ENCODE results near the gene ATXN1.

The ATXN1 gene

DNA sequence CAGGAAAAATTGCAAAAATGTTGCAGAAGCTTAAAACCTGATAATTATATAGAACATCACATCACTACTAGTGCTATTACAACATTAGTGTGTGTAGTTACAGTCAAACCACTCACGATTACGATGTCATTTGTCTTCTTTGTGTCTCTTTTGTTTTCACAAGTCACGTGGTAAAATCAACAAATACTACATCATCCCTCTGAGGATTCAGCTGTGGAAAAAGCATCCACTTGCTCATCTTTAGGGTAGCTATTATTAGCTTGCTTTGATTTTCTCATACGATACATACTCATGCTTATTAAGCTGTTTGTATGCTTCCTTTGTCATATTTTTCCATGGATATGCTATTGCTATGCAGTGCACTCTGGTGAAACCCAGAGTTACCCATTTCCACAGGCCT, 22.2 kb upstream of the ATXN1 start:
- DNase-seq (ENCODE audit: low spot score), result no peak

DNA sequence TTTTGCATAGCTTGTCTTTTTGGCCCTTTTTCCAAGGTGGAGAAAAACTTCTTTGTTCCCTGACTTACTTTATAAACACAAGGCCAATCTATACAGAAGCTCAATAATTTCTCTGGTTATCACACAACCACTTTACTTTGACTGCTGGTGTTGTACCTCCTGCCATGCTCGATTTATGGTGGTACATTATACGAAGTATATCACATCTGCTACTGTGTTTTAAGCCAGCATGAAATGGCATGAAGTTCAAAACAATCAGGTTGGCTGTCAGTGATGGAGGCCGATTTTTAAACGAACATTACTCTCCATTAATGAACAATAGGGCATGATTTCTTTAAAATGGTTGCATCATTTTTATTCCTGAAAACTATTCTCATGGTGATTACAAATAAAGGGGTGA, 21.0 kb upstream of the ATXN1 start:
- no peak for DNase-seq (ENCODE audit: low spot score)

DNA sequence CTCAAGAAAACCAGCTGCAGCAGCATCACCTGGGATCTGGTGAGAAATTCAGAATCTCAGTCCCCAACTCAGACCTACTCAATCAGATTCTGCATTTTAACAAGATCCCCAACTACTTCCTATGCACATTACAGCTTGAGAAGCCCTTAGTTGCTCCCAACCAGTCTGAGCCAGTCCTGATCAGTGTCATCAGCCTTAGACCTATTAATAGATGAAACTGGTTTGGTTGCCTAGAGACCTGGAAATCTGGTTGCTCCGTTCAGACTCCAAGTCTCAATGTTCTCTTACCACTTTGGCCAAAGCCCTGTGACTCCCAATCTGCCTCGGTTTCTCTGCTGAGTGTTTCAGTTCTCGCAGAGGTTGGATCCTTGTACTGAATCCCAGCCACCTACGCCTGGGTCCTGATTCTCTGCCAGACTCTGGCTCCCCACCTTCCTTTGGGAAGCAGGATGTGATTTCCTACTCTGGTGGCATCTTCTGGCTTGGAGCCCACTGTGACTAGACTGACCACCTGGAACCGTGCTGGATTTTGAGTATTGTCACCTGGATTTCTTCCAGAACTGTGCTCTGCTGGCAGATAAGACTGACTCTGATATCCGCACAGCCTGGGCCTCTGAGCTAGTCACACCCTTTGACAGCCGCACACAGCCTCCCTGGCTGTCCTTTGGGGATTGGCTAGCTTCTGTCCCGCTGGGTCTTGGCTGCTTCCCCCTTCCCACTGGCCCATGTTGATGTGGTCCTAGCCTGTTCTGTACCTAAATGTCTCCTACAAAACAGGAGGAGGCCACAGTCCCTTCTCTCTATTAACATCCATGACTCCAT, 20.3 kb upstream of the ATXN1 start:
- DNase-seq (ENCODE audit: low spot score), result no peak

DNA sequence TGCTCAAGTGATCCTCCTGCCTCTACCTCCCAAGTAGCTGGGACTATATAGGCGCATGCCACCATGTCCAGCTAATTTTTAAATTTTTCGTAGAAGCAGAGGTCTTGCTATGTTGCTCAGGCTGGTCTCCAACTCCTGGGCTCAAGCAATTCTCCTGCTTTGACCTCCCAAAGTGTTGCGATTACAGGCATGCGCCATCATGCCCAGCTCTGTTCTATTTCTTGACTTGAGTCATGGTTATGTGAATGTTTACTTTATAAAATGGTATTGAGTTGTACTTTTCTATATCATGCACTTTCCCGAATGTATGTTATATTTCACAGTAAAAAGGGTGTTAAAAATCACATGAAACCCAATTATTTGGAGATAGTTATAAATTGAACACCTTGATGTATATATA, 17.3 kb upstream of the ATXN1 start:
- DNase-seq (ENCODE audit: low spot score), result no peak

DNA sequence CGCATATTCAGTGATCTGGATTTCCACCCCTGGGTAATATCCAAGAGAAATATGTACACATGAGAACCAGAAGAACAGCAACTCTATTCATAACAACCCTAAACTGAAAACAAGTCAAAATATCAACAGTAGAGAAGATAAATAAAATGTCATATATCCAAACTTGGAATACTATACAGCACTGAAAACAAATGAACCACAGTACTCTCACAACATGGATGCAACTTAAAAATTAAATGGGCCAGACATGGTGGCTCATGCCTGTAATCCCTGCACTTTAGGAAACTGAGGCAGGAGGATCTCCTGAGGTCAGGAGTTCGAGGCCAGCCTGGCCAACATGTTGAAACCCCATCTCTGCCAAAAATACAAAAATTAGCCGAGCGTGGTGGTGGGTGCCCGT, 16.5 kb upstream of the ATXN1 start:
- no peak for DNase-seq (ENCODE audit: low spot score)

DNA sequence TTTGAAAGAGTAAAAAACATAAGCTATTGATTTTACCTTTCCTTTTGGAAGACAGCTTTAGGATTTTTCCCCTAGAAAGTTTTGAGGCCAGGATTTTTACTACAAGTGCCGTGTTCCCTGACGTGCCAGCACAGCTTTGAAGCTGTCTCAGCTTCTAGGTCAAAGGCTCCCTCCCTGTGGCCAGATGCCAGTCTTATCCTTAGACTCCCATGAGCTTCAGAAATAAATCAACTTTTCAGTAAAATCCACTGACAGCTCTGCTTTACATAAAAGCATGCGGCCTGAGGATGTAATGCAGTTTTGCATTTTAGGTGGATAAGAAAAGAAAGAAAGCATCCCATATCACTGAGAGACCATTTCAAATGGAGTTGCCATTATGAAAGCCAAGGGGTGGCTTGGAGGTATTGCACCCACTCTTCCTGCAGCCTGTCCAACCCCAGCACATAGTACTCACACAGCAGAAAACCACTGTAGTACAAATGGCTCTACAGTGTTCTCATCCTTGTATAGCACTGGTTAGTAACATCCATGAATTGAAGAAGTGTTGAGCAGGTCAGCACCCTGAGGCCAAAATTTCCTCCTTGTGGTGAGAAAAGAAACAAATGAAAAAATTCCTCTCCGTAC, 15.2 kb upstream of the ATXN1 start:
- no peak for DNase-seq (ENCODE audit: low spot score)

DNA sequence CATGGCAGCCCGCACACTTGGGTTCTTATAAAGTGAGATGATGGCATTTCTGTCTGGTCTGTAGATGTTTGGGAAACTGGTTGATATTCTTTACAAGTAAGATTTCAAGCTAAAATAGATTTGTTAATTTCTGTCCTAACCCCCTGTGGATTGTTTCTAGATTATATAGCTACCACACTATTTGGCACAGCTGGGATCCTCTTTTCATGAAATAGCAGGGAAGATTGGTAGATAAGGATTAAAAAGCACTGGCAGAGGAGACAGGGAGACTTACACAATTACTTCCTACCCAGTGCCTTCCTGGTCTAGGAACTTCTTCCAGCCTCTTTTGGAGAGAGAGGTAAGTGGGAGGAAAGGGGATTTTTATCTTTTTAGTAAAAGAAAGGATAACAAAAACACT, 13.2 kb upstream of the ATXN1 start:
- DNase-seq (ENCODE audit: low spot score), result no peak

DNA sequence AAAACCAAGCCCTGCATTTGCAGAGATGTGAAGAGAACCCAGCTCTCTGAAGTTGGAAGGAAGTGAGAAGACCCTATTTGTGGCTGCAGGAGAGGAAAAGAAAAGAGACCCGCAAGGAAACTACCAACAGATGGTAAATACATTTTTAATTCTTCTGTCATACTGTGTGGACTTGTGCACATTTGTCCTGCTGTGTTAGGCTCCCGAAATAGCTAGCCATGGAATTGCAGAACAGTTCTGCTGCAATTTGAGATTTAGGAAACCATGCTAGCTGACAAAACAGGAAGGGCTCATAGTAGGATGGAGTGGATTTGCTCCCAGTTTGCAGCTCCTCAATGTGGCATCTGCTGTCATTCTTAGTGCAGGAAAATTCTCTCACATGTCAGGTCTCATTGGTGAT, 12.1 kb upstream of the ATXN1 start:
- no peak for DNase-seq (ENCODE audit: low spot score)

DNA sequence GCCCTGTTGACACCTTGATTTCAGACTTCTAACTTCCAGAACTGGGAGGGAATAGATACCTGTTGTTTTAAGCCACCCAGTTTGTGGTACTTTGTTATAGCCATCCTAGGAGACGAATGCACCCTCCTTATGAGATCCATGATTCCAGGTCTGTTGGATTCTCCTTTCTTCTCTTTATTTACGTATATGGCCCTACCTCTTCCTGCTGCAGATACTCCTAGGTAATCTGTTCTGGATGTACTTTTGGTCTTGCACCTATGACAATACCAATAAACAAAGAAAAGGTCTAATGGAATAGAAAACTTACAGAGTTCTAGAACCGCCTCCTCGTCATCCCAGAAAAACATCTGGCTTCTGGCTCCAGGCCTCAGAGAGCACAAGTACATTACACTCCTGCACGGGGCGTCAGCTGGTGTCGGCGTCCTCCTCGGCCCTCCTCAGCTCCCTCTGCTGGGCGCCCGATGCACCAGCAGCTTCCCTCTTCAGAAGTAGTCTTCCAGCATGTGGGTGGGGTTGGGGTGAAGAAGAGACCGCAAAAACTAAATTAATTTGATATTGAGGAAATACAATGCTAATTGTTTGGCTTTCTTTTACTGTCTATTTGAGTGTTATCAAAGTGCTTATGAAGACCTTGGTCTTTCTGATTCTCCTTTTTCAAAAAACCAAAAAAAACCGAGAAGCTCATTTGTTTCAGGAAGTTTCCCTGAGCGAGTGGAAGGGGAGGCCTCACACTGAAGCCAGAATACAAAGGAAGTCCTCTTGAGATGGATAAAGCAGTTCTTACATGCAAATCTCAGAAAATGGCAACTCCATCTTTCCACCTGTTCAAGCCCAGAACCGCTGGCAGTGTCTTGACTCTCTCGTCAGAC, 9.7 kb upstream of the ATXN1 start:
- DNase-seq (ENCODE audit: low spot score), result no peak

DNA sequence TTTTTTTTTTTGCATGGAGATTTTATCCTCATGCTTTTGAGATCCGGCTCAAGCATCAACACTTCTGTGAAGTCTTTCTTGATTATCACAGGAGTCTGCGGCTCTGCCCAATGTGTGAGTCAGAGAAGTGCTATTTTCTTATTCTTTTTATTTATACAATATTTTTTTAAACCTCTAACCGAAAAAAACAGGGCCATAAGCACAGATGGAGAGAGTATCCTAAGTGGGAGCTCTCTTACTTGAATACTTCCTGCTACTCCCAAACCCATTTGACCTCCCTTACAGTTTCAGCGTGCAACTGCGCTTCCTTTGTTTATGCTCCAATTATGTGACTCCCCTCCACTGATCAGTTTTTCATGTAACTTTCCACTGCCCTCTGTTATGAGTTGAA, 8.7 kb upstream of the ATXN1 start:
- DNase-seq (ENCODE audit: low spot score), result no peak

DNA sequence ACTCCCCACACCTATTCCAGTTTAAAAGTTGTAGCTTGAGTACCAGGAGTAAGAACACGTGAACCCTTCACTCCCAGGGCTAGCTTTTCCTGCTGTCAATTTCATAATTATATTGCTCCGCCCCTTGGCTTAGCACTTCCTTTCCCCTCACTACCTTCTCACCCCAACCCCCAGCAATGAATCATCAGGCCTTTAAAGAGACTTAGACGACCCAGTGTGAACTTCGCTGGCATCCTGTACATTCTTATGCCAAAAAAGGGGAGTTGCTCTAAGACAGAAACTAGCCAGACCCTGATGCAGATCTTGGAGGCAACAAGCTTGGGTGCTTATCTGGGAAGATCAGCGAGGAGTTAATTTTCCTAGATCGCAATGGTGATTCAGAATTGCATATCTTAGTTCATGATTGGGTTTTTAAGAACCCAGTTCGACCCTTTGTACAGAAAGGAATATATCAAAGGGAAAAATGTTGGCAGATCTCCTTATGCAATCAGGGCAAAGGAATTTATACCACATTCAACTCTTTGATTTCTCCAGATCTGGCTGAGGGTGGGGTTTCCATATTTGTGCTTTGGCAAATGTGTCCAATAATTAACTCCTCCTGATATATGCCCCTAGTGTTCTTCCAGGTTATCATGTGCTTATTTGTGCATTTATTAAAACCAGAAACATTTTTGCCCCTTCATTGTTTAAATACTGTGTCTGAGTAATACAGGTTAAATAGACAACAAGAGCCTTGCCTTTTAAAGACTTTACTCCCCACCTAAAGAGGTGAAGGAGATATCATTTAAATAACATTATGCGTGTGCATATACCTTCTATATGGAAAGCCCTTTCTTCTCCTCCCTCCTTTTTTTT, 8.1 kb upstream of the ATXN1 start:
- peak; percentile 96 for DNase-seq (ENCODE audit: low spot score)

DNA sequence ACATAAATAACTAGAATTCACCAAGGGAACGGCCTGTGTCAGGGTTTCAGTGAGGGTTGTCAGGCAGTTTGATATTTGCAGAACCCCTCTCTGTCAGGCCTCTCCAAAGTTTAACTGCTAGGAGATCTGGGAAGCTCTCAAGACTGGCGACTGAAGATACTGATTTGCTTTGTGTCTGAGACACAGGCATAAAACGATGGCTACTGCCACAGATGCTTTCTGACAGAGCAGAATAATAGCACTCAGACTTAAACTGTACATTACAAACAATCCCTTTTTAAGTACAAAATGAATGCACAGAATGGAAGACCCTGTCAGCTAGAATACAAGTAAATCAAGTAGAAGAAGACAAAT, 7.2 kb upstream of the ATXN1 start:
- DNase-seq (ENCODE audit: low spot score), result no peak

DNA sequence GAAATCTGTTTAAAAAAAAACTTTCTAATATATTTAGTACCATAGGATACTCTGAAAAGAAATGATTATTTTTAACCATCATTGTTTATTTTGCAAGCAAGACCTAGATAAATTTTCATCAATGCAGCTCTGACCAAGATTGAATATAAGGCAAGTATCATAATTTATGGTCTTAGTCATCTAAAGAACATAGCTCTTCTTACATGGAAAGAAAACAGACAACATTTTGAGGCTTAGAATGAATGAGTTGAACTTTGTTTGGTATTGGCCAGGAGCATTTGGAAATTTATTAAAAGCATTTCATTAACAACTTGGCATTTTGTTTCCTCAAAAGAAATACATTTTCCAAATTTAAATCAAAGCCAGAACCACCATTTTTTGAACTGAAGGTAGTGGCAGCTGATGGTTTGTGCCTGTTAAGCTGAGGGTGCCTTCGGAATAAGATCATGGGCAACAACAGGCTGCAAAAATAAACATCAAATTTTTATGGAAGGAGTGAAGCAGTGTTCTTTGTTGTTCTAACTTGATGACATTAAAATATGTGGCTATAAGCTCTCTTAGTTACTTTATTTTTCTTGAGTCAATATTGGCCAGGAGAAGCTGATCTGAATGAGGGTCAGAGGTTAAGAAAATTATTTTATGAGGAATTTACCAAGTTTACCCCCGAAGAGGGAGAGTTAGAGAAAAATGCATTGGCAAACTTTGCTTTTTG, 6.7 kb upstream of the ATXN1 start:
- DNase-seq (ENCODE audit: low spot score), result no peak

DNA sequence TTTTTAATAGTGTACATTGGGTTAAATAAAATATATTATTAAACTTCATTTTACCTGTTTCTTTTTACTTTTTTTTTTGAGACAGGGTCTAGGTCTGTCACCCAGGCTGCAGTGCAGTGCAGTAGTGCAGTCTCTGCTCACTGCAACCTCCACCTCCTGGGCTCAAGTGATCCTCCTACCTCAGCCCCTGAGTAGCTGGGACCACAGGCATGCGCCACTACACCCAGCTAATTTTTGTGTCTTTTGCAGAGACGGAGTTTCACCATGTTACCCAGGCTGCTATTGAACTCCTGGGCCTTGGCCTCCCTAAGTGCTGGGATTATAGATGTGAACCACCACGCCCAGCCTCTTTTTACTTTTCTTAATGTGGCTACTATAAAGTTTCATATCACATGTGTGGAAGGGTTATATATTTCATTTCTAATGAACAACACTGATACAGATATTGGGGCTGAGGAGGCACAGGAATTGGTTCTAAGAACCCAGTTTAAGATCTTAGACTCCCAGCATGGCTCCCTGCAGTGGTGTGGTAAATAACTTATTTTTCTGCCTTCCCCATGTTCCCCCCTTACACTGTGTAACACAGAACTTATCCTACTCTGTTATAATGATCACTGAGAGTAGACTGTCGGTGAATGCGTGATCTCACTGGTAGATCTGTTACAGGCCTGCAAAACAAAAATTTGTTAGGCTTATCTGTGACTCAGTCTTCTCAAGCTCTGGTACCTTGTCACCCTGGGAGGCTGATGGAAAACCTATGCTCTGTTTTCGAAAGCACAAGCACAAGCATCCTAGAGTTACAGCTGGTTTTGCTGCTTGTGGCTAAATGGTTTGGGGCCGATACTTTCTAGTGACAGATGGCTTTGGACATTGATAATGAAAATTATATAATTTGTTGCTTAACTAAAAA, 5.8 kb upstream of the ATXN1 start:
- DNase-seq (ENCODE audit: low spot score), result no peak

DNA sequence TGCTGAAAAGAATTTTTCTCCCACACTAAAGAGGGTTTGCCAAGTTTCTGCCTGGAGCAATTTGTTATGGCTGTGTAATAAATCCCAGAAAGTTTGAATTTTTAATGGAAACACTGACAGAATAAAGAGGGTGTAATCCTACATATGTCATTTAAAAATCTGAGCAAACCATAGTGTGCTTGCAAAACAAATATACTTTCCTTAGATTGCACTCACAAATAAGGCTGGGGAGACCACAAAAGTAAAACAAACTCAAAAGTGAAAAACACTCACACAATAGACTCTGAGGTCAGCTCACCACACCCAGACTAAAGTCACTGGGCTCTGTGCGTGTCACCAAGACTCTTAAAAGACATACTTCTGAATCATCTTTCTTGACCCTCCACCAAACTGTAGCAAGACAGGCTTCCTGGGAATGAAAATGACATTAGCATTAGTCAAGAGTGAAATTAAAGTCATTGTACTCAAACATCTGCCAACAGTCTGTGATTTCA, 4.8 kb upstream of the ATXN1 start:
- DNase-seq (ENCODE audit: low spot score), result peak; percentile 100

DNA sequence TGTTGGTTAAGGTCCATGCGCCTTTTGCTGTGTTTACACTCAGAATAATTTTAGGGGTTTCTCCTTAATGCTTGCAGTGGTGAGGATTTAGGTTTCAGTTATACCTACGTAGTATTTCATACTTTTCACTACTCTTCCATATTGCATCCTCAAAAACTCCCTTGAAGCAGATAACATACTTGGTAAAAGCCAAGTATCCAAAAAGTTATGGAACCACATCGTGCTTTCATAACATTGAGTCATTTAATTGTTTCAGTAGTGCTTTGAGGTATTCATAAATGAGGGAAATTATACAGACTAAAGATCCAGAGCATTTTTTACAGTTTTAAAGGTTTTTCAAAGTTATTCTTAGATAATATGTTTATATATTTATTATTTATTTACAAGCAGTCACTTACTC, 4.0 kb upstream of the ATXN1 start:
- no peak for DNase-seq (ENCODE audit: low spot score)

DNA sequence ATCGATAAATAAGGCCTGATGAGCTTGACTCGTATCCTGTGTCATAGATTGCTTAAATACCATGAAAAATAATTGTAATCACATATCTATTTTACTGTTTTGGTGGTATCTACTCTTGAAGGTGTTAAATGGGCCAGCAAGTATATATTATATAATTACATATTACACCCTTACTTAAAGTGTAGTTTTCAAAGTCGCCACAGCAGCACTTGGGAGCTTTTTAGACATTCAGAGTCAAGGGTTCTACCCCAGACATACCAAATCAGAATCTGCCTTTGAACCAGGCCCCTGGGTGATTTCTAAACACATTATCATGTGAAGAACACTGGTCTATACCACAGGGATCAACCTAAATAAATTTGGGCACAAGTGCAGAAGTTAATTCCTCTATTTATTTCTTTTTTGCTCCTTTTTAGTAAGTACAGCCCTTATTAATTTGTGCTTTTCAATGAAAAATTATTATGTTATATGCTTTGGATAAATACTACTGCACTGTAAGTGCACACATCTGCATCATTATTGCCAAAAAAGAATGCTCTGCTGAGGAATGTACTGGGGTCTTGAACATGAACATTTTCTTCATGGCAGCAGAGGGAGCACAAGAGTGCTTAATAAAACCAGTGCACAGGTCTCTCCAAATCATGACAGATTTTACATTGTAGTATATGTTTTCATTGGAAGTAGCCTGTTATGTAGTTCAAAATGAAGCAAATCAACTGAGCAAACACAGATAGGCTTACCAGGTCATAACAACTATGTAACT, 3.1 kb upstream of the ATXN1 start:
- peak; percentile 78 for DNase-seq (ENCODE audit: low spot score)

DNA sequence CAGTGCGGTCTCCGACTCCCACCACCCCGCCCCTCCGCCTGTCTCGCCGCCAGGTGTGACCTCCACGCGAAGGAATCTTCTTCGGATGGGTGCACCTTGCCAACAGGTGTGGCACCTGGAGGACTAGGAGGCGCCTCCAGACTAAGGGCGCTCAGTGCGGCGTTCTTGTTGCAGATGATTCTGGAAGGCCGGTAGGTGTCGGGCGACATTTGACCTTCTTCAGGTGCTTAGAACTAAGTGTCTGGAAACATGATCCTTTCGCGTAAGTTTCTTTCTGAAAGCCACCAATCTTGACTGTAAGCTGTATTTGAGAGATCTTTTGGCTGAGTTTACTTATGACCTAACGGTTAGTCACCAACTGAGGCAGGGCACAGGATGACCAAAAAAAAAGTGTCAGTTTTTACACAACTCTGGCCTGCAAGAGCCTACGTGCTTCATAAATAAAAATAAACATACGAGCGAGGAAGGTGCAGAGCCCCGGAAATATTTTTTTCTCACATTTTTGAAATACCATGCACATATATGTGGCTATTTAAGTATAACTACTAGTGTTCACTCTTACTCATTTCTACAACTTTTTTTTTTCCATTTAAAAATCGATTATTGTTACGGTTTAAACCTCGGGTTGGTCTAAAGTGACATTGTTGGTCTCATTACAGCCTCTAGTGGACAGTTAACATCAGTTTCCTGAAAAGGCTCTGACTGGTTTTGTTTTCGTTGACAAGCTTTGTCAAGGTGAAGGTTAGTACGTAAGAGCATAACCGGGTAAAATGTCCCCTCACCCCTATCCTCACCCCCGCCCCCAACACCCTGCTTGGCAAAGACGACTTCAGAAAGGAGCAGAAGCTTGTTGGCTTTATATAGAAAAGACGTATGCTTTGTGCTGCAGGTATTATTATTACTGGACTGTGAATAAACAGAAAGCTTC, 1.6 kb upstream of the ATXN1 start:
- peak; percentile 87 for DNase-seq (ENCODE audit: low spot score)

DNA sequence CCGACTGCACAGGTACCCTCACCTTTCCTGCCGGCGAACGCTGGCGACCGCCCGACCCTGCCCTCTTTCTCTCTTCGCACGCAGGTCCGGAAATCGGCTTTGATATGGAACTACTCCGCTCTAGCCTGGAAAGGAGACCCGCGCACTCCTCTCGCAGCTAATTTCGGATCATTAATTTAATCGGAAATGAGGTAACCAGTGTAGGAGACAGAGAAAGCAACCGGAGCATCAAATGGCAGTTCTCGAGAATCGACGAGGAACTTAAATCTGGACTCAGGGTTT, 949 bp upstream of the ATXN1 start:
- DNase-seq (ENCODE audit: low spot score), result no peak
